BLaER1 (cell line): ENCODE results near the gene UBE2G2.

Experiments
- H3K27ac ChIP-seq: shearing (Covaris generic); formaldehyde crosslinking; 2 replicates; pipeline ENCODE4 v1.8.1; 2022
- H3K27me3 ChIP-seq: shearing (Covaris generic); formaldehyde crosslinking; 2 replicates; pipeline ENCODE4 v1.8.1; 2022
- H3K36me3 ChIP-seq: shearing (Covaris generic); formaldehyde crosslinking; 2 replicates; pipeline ENCODE4 v1.8.1; 2022
- H3K4me1 ChIP-seq: shearing (Covaris generic); formaldehyde crosslinking; 2 replicates; pipeline ENCODE4 v1.8.1; 2022
- H3K4me2 ChIP-seq: shearing (Covaris generic); formaldehyde crosslinking; 2 replicates; pipeline ENCODE4 v1.8.1; 2022
- H3K4me3 ChIP-seq: shearing (Covaris generic); formaldehyde crosslinking; 2 replicates; pipeline ENCODE4 v1.8.1; 2022
- H3K9ac ChIP-seq: shearing (Covaris generic); formaldehyde crosslinking; 2 replicates; pipeline ENCODE4 v1.8.1; 2022
- H3K9me3 ChIP-seq: shearing (Covaris generic); formaldehyde crosslinking; 2 replicates; pipeline ENCODE4 v1.8.1; 2022
- H4K20me1 ChIP-seq: shearing (Covaris generic); formaldehyde crosslinking; 2 replicates; pipeline ENCODE4 v1.8.1; 2022
- Cebpa-rat ChIP-seq: shearing (Covaris generic); IDR thresholded peaks from 2 replicates; pipeline ENCODE4 v1.8.1; 2022

UBE2G2 gene

GRCh38 chr21:44760376-44760775, 41.2 kb downstream of the UBE2G2 start:
- H3K27ac ChIP-seq: no peak overlapping the region
- no peaks in the 10 kb centered on the region for H3K9me3 ChIP-seq
- no peak for TF ChIP-seq Cebpa-rat
- peak overlapping the region; percentile 4; the same call in 1 of the 2 replicates for H3K4me2 ChIP-seq
- peaks cover 27% of the 10 kb centered on the region for H3K4me1 ChIP-seq
- H3K9ac ChIP-seq: no peak overlapping the region
- no peaks in the 10 kb centered on the region for H3K36me3 ChIP-seq
- no peaks in the 10 kb centered on the region for H4K20me1 ChIP-seq
- H3K27me3 ChIP-seq: no peaks in the 10 kb centered on the region
- H3K4me3 ChIP-seq: no peak overlapping the region

DNA sequence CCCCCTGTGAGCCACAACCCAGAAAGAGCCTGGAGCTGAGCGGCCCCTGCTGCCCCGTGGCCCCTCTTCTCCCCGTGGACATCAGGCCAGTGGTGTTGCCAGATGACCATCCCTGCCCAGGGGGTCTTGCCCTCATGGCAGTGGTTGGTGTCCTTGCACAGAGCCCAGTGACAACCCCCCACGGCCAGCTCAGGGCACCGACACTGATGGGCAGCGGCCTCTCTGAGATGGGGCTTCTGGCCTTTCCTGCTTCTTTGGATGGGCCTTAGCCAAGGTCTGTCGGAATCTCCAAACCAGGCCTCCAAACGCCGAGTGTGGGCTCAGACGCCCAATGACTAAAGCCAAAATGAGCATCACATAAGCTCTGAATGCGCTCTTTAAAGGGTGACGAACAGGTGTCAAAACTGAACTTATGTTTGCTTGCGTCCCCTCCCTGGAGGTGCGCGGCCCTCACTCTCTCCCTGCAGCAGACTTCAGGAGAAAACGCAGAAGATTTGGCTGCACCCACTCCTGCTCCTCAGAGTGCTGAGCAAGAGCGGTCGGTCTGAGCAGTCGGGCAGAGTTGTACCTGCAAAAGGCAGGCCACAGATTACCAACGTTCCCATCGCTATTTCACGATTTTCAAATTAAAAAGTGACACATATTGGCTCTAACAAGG, 41.9 kb downstream of the UBE2G2 start:
- 0 out of 2 replicates have a peak overlapping the region, but pooled peaks have one; percentile 4 for H3K4me2 ChIP-seq
- H3K27ac ChIP-seq: no peak overlapping the region
- no peaks in the 10 kb centered on the region for H3K36me3 ChIP-seq
- no peaks in the 10 kb centered on the region for H3K9me3 ChIP-seq
- H4K20me1 ChIP-seq: no peaks in the 10 kb centered on the region
- peaks cover 21% of the 10 kb centered on the region for H3K4me1 ChIP-seq
- no peak for TF ChIP-seq Cebpa-rat
- H3K9ac ChIP-seq: no peak overlapping the region
- H3K4me3 ChIP-seq: no peak overlapping the region
- no peaks in the 10 kb centered on the region for H3K27me3 ChIP-seq

DNA sequence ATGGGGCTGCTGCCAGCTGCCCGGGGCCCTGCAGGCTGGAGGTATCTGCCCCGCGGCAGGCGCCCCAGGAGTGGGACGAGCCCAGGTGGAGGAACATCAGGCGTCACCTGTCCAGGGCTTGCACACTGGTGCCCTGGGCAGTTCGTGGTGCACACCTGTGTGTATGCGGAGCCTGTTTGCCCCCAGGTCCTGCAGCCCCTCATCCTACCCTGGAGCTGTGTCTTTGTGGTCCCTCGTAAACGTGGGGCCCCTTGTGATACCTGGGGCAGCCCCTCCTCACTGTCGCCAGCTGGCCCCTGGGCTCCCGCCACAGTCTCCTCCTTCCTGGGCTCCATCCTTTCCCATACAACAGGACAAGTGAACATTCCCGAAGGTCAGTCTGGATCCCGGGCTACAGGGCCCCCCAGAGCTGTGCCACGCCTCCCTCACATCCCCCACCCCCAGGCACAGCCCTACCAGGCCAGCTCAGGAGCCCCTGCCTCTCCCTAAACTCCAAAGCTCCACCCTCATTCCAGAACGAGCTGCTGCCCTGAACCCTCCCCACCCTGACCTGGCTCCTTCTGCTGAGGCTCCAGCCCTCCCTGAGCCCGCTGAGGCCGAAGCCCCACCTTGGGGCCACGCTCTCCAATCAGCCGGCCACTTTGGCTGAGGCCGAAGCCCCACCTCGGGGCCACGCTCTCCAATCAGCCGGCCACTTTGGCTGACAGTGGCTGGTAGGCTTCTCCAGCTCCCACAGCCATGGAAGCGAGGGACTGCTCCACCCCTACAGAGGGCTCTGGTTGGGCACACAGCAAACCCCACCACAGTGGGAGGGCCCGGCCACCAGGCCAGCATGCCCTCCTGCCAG, 42.6 kb downstream of the UBE2G2 start:
- H3K4me3 ChIP-seq: no peak overlapping the region
- H3K4me2 ChIP-seq: no peak overlapping the region
- no peaks in the 10 kb centered on the region for H4K20me1 ChIP-seq
- H3K4me1 ChIP-seq: peaks cover 18% of the 10 kb centered on the region
- no peaks in the 10 kb centered on the region; the same call in 1 of the 2 replicates for H3K9me3 ChIP-seq
- H3K36me3 ChIP-seq: no peaks in the 10 kb centered on the region
- TF ChIP-seq Cebpa-rat: no peak
- H3K9ac ChIP-seq: no peak overlapping the region
- H3K27ac ChIP-seq: no peak overlapping the region
- H3K27me3 ChIP-seq: no peaks in the 10 kb centered on the region

DNA sequence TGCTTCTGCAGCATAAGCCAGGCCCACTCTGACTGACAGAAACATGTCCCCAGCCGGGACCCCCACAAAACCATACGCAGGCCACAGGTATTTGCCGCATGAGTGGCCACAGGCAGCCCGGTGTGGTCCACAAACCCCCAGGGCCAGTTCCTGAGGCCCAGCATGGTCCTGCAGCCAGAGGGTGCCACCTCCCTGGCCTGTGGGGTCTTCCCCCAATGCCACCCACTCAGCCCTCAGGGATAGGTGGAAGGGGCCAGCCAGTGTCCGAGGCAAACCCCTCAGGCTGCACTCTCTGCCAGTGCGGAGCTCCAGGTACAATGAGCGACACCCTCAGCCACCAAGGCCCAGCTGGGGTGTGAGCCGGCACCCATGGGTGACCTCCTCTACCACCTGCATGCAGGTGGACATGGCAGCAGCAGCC, 43.5 kb downstream of the UBE2G2 start:
- no peak overlapping the region for H3K9ac ChIP-seq
- H4K20me1 ChIP-seq: no peaks in the 10 kb centered on the region
- peaks cover 20% of the 10 kb centered on the region for H3K4me1 ChIP-seq

GRCh38 chr21:44757731-44758130, 43.9 kb downstream of the UBE2G2 start:
- TF ChIP-seq Cebpa-rat: no peak
- H3K27me3 ChIP-seq: no peaks in the 10 kb centered on the region
- no peaks in the 10 kb centered on the region for H4K20me1 ChIP-seq
- H3K36me3 ChIP-seq: no peaks in the 10 kb centered on the region
- H3K9me3 ChIP-seq: no peaks in the 10 kb centered on the region; the same call in 1 of the 2 replicates
- peaks cover 24% of the 10 kb centered on the region for H3K4me1 ChIP-seq
- no peak overlapping the region for H3K9ac ChIP-seq
- H3K27ac ChIP-seq: no peak overlapping the region
- no peak overlapping the region for H3K4me3 ChIP-seq
- H3K4me2 ChIP-seq: no peak overlapping the region

More for the DNA sequence above, 43.5 kb downstream of the UBE2G2 start:
- no peaks in the 10 kb centered on the region for H3K27me3 ChIP-seq
- H3K27ac ChIP-seq: no peak overlapping the region
- no peak overlapping the region for H3K4me3 ChIP-seq
- no peaks in the 10 kb centered on the region; the same call in 1 of the 2 replicates for H3K9me3 ChIP-seq
- no peak for TF ChIP-seq Cebpa-rat
- H3K36me3 ChIP-seq: no peaks in the 10 kb centered on the region
- H3K4me2 ChIP-seq: no peak overlapping the region

DNA sequence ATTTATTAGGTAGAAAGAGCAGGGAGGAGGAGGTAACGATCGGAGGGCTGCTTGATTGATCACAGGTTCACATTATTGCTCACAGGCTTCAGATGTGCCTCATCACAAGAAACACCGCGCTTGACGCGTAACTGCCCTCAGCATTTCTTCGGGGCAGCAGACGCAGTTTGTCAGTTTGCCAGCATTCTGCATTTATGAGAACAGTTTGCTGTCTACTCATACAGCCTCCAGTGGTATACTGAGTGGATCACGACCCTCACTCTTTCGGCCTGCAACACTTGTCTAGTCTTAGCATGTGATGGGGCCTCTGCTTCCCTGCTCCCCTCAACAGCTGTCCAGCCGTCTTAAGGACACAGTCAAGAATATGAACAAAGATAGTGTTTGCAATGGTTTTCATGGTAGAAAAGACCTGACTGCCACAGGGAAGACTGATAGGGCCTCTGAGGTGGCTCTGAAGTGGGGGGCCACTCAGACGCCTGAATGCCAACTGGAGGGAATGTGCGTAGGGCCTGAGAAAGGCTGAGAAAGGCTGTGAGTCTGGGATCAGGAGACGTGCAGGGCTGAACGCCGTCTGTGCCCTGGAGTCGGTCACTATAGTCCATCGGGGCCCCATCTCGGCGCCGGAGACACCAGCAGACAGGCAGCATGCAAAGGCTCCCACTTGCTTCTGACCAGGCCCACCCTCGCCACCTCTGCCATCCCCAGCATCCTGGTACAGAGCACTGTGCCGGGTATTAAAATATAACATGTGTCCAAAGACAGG, 45.0 kb downstream of the UBE2G2 start:
- H3K4me1 ChIP-seq: peaks cover 29% of the 10 kb centered on the region
- peak overlapping the region; percentile 29 for H3K4me2 ChIP-seq
- no peak overlapping the region for H3K9ac ChIP-seq
- no peaks in the 10 kb centered on the region for H3K36me3 ChIP-seq
- H3K27me3 ChIP-seq: no peaks in the 10 kb centered on the region
- H3K4me3 ChIP-seq: no peak overlapping the region
- no peaks in the 10 kb centered on the region for H4K20me1 ChIP-seq
- H3K27ac ChIP-seq: no peak overlapping the region
- no peak for TF ChIP-seq Cebpa-rat
- H3K9me3 ChIP-seq: no peaks in the 10 kb centered on the region; the same call in 1 of the 2 replicates

DNA sequence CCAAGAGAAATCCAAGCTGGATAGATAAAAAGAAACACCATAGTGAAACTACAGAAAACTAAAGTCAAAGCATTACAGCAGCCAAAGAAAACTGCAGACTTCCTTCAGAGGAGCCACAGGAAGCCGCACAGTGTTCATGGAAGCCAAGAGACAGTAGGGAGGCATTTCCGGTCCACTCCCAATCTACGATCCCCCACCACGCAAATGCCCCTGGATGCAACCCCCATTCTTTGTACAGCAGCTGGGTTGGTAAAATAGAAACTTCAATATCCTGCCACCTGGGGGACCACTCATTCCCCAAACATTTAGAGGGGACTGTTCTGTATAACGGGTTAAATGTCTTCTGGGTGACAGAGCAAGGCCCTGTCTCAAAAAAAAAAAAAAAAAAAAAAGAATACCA, 46.4 kb downstream of the UBE2G2 start:
- Histone ChIP-seq H3K4me3 (no peak overlapping the region), H3K9me3 (no peaks in the 10 kb centered on the region; the same call in 1 of the 2 replicates), H3K4me1 (peaks cover 24% of the 10 kb centered on the region), H4K20me1 (no peaks in the 10 kb centered on the region), H3K9ac (no peak overlapping the region), H3K27ac (no peak overlapping the region), H3K4me2 (no peak overlapping the region), H3K36me3 (no peaks in the 10 kb centered on the region), H3K27me3 (no peaks in the 10 kb centered on the region)
- no peak for TF ChIP-seq Cebpa-rat

- Histone ChIP-seq H3K4me1 (peaks cover 22% of the 10 kb centered on the region), H3K27ac (no peak overlapping the region), H3K4me2 (no peak overlapping the region), H4K20me1 (no peaks in the 10 kb centered on the region), H3K4me3 (no peak overlapping the region), H3K27me3 (no peaks in the 10 kb centered on the region), H3K9ac (no peak overlapping the region), H3K36me3 (no peaks in the 10 kb centered on the region), H3K9me3 (no peaks in the 10 kb centered on the region; the same call in 1 of the 2 replicates)
- TF ChIP-seq Cebpa-rat: no peak
Observed at GRCh38 chr21:44753357-44753756, 48.3 kb downstream of the UBE2G2 start.

GRCh38 chr21:44752671-44753235, 48.9 kb downstream of the UBE2G2 start:
- H3K4me2 ChIP-seq: peak overlapping the region; percentile 36; the same call in 1 of the 2 replicates

More at GRCh38 chr21:44752671-44753235, 48.9 kb downstream of the UBE2G2 start:
- Histone ChIP-seq H4K20me1 (no peaks in the 10 kb centered on the region), H3K27ac (no peak overlapping the region), H3K27me3 (no peaks in the 10 kb centered on the region), H3K9ac (no peak overlapping the region), H3K36me3 (no peaks in the 10 kb centered on the region), H3K4me1 (peaks cover 22% of the 10 kb centered on the region), H3K9me3 (no peaks in the 10 kb centered on the region; the same call in 1 of the 2 replicates), H3K4me3 (no peak overlapping the region)
- TF ChIP-seq Cebpa-rat: no peak
